GM19438 (cell line): Measurements from ENCODE around the gene ASPN.

Source experiments
- ATAC-seq: cut with Tn5 transposase; IDR thresholded peaks from one replicate; pipeline ENCODE4 v1.9.1; 2021; ENCODE audit warnings: low read depth; ENCODE audit not compliant: unreplicated experiment

The ASPN gene

DNA sequence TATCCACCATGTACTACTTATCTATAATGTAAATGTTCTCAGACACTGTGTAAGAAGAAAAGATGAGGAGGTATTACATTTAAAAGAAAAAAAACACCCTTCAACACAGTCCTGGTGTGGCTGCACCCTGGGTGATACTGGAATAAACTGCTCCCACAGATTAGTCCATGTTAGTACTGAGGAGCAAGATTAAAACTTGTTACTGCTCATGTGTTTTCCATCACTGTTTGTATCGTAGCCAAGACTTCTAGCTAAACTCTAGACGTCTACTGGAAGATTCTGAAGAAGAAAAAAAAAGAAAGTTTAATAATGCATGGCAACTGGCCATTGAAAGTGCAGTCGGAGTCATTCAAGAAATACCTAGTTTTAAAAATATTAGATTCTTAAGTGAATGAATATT is at the start of gene ASPN:
ASPN (minus strand) TSS at position 178 of the 400 bp plus-strand sequence.
- no peak for ATAC-seq

DNA sequence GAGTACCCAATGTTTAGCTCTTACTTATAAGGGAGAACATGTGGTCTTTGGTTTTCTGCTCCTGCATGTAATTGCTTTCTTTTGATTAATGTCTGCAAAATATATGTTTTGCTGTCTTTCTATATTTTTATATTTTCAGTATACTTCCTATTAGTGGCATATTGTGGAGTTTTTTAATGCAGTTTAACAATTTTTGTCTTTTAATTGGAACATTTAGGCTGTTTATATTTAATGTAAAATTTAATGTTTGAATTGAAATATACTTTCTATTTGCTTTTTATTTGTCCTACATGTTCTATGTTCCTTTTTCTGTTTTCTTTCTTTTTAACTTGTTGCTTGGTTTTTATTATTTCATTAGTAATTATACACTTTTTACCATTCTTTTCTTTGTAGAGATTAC is 48.6 kb upstream of the ASPN start:
- ATAC-seq: no peak

DNA sequence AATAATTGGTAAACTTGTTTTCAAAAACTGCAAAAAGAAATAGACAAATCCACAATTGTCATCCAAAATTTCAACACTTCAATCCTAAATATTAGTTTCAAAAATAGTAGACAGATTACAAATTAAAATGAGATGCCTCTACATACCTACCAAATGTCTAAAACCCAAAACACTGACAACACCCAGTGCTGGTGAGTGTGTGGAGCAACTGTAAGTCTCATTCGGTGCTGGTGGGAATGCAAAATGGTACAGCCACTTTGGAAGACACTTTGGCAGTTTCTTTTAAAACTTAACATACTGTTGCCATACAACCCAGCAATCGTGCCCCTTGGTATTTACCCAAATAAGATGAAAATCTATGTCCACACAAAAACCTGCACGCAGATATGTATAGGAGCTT is 46.8 kb upstream of the ASPN start:
- no peak for ATAC-seq

DNA sequence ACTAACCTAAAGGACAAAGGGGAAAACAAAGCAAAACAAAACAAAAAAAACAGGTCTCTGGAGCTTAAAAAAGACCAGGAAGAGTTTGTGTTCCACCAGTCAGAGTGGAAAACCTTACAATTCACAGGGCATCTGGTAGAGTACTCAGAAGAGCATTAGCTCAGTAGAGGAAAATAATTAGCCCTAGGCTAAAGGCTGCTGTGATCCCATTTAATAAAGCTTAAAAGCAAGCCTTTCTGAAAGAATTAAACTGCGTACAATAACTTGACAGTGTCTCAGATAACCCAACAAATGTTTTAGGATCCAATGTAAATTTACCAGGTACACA is 46.2 kb upstream of the ASPN start:
- ATAC-seq: no peak

DNA sequence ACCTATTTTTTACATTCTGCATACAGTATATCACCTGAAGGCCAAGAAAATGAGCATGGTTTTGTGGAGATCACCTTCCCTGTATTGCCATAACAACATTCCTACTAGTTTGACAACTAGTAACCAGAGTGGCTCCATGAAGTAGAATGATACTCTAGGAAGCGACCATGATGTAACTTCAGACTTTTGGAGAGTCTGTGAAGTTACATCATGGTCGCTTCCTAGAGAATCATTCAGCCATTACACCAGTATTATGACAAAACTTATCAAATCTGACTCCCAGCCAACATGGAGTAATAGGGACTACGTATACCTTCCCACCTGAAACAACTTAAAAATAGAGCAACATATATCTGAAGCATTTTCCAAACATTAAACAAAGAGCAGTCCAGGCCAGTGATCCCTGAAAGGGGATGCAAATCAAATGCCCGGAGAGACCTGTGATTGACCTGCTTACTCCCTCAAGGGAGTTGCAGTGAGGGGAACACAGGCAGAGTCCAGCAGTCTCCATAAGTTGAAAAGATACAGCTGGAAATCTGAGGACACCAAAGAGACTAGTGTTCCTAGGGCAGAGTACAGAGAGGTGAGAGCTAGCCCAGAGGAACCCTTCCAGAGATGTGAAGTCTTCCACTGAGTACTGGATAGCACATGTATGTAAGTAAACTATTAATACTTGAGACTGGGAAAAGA is 45.7 kb upstream of the ASPN start:
- no peak for ATAC-seq

DNA sequence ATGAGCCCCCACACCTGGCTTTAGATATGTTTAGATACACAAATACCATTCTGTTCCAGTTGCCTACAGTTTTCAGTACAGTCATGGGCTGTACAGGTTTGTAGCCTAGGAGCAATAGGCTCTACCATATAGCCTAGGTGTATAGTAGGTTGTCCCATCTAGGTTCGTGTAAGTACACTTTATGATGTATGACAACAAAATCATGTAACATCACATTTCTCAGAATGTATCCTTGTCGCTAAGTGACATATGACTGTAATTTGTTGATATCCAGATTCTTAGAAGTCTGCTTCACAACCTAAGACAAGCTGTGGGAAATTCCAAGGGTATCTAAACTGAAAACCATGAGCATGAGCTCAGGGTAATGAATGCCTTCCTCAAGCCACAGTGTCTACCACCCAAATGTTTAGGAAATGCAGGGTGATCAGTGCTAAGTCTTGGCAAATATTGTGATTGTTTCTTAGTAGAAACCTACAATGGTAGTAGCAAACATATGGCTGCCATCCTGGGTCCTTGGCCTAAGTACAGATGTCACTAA is 45.1 kb upstream of the ASPN start:
- ATAC-seq: no peak

DNA sequence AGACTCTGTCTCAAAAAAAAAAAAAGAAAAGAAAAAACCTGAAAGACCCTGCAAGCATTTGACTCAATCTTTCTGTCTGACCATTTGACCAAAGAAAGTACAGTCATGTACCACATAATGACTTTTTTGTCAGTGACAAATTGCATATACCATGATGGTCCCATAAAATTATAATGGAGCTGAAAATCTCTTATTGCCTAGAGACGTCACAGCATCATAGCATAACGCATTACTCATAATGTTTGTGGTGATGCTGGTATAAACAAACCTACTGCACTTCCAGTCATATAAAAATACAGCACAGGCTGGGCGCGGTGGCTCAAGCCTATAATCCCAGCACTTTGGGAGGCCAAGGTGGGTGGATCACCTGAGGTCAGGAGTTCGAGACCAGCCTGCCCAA is 43.0 kb upstream of the ASPN start:
- ATAC-seq: no peak

DNA sequence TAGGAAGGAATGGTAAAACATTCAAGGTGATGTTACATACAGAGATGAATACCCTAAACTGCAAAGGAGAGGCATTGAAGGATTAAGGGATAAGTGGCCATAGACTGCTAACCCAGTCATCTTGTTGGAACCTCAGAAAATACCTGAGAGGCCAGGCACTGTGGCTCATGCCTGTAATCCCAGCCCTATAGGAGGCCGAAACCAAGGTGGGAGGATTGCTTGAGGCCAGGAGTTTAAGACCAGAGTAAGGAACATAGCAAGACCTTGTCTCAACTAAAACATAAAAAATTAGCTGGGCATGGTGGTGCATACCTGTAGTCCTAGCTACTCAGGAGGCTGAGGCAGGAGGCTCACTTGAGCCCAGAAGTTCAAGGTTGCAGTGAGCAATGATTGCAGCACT is 42.6 kb upstream of the ASPN start:
- ATAC-seq: no peak

DNA sequence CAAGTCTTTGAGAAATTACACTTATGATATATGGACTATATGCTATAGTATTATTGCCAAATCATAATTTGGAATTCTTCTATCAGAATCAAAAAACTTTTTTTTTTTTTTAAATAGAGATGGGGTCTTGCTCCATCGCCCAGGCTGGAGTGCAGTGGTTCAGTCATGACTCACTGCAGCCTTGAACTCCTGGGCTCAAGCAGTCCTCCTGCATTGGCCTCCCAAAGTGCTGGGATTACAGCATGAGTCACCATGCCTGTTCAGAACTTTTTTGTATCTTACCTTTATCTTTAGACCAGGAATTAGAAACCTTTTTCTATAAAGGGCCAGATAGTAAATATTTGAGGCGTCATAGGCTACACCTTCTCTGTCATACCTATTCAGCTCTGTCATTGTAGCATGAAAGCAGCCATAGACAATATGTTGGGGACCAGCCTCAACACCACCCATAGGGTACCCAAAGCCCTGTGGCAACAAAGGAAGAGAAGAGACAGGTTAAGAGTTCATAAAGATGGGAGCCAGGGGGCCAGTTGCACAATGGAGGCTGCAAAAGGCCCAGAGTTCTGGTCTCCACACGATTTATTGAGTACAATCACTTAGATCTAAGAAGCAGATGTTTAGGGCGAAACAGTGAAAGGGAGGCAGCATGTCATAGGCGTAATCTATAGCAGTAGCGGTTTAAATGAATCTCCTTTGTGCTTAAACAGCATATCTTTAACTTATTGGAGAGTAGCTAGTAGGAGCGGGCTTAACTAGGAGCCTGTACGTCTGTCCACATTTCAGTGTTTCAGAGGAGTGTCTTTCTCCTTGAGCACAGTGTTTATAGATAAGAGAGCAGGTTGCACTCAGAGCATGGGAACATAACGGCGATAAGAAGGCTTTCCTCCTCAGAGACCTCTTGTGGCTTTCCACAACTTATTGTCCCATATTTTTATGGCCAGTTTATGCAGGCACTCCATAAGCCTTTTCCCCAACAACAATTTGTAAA is 41.0 kb upstream of the ASPN start:
- no peak for ATAC-seq

DNA sequence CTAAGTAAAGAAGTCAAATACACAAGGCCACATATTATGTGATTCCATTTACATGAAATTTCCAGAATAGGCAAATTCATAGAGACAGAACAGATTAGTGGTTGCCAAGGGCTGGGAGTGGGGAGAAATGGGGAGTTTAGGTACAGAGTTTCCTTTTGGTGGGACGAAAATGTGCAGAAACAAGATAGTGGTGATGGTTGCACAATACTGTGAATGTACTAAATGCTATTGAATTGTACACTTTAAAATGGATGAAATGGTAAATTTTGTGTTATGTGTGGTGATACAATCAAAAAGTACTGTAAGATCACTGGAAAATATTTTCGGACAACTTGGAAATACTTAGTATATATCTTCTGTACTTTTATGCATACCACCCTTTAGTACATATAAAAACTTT is 38.5 kb upstream of the ASPN start:
- no peak for ATAC-seq

DNA sequence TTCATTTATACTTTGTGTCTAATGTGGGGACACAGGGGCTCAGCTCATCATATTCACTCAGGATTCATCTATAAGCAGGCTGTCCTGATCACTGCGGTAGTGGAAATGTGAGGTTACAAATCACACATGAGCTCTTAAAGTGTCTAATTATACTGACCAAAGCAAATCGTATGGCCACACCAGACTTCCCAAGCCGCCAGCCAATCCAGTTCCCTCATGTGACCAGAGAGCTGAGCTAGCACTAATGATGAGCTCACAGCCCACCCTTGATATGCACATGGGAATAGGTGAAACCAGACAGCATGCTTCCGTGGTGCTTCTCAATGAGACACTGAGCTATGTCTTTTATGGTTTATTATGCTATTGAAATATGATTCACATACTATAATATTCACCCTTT is 35.9 kb upstream of the ASPN start:
- ATAC-seq: no peak

DNA sequence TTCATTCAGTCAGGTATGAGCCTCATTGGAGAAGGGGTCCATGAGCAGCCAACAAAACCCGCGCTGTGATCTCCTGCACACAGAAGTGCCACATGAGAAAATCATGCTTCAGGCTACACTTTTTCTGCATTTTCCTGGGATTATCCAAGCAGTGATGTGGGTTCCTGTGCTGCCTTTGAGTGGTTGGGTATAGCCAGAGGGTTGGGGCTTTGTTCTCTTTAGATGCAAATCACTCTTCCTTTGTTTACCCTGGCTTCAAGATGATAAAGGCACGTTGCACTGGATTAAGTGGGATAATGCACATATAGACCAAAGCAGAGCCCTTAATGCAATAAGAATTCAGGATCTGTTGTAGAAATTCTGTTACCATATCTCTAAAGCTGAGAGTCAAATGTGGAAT is 34.7 kb upstream of the ASPN start:
- no peak for ATAC-seq

DNA sequence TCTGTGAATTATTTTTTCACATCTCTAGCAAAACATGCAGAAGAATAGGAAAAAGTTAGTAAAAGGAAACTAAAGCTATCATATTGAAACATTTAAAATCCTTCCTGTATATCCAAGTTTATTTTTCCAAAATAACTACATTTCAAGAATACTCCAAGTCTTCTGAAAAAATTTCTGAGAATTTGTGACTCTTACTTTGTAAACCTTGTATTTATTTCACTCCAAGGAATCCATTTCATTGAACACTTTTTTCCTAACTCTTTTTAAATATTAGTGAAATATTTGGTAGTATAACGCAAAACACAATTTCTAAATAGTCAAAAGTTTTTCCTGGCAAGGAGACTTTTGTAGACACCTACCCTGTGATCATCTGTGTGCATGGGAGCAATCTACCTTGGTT is 34.2 kb upstream of the ASPN start:
- ATAC-seq: no peak

DNA sequence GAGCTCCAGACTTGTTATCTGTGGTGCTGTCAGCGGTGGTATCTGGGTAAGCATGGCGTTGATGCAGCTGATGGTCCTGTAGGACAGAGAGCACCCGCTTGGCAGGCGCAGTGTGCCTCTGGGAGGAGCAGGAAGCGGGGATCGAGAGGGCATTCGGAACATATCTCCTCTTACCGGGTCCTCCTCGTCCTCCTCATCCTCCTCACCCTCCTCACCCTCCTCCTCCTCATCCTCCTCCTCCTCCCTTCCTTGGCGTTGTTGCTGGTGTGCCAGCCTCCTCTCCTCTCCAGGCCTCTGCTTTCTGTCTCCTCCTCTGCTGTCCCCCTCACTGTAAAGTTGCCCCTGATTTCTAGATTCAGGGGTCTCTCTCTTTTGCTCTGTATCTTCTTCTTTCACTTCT is 32.3 kb upstream of the ASPN start:
- no peak for ATAC-seq

DNA sequence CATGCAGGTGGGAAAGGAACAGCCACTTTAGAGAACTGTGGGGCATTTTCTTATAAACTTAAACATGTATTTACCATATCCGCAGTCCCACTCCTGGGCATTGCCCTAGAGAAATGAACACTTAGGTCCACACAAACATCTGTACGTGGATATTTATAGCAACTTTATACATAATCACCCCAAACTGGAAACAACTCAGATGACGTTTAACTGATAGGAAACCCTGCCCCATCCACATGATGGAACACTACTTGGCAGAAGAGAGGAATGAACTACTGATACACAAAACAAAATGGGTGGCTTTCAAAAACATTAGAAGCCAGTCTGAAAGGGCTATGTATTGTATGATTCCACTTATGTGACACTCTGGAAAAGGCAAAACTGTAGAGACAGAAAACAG is 31.0 kb upstream of the ASPN start:
- no peak for ATAC-seq

DNA sequence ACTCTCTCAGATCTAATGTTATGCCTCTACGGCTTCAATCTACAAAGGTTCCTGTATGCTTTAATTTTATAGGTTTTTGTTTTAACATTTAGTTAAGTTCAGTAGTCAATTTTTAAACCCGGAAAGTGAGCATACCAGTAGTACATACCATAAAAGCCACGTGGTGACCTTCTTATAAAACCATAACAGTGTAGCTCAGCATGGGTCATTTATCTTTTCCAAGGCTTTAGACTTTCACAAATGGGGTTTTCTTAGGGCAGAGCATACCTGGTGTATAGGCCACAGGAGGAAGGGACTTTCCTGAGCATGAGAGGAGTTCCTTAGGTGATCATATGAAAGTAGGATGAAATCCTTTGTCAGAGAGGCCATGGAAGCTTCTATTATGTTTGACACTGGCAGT is 30.3 kb upstream of the ASPN start:
- ATAC-seq: no peak

DNA sequence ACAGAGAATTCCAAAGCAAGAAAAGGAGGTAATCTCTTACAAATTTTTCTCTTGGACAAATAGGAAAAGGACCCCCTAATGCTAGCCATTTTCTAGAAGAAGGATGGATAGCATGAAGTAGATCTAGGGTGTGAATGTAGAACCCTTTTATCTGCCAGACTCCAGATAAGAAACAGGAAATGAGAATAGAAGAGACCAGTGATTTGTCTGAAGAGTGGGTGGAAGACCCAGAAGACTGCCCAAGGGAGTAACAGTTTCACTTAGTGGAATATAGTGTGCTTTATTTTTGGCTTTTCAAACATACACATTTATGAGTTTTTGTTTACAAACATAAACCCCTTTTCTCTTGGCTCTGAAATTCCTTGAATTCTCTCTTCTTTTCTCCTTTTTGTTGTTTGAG is 28.4 kb upstream of the ASPN start:
- ATAC-seq: no peak

DNA sequence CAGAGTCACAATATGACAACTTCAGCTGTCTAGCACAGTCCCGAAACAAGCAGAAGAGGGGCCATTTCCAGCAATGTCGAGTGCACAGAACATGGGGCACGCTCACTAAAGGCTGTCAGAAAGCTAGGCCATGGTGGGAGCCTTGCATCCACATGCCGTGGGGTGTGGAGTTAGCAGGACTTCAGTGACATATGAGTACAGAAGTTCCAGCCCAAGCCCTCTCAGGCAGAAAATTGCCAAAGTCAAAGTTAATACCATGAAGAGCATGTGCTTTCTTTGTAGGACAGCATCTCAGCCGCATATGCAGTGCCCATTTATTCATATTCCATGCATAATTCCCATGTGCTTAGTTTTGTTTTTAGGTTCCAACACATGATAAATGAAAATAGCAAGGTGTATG is 26.7 kb upstream of the ASPN start:
- no peak for ATAC-seq

DNA sequence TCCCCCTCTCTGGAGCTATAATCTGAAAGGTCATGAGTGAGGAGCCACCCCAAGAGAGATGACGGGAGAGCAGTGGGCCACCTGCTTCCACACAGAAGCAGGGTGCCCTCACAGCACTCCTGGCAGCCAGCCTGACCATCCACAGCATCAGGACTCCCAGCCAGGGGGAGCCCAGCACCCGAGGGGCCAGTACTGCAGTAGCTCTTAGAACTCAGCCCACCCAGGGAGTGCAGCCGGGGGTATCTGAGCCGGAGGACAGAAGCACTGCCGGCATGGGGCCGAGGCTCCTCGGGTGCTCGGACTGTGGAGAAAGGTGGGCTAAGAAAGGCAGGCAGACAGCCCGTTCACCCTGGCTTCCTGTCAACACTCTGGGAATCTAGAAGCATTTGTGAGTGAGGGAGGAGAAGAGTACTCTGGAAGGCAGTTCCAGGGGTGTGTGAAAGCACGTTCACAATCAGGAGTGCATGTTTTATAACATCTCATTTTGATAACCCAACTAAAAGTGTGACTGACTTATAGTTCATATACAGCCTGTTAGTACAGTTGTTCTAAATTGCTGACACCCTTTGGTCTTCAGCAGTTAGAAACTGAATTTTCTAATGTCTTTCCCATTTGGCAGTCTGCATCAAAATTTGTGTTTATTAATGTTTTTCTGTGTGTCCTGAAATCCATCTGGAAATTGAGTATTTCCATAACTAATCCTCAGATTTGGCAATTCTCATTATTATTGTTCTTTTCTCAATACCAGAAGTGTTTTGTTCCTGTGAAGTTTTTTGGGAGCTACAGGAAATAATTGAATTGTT is 25.9 kb upstream of the ASPN start:
- no peak for ATAC-seq

DNA sequence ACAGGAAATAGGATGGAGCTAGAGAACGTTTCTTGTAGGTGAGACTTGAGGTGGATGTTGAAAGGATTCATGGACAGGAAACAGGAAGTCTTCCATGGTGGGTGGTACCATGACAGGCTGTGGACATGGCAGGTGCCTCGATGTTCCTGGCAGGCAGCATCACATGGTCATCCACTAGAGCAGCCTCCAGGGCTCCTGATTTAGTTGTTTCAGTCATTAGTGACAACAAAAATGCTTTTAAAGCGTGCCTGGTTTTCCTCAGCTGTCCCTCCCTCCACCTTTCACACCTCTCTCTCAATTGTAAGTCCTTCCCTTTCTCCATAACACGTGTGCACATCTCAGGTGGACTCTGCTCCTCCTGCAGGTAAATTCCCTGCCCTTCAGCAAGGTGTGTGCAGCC is 25.2 kb upstream of the ASPN start:
- ATAC-seq: no peak

DNA sequence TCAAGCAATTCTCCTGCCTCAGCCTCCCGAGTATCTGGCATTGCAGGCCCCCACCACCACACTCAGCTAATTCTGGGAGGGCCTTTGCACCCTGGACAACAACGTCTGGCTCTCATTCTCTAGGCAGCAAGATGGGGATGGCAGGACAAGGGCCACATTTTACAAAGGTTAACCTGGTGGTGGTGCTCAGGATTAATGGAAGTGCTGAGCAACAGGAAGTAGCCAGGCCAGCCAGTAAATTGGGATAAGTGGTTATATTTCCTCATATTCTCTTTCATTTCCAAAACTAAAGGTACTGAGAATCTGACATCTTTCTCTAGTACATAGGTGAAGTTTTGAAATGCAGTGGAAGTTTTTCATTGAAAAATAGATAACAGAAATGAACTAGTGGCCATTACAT is 24.7 kb upstream of the ASPN start:
- ATAC-seq: no peak
